HFF-Myc (cell line): ENCODE data around the gene PPP2R5A.

Source experiments
- DNase-seq: peaks from one replicate; pipeline ENCODE4 v3.0.0-alpha.2; 2011; ENCODE audit warnings: low read depth; ENCODE audit errors: extremely low read depth
- H3K4me3 ChIP-seq: replicated peaks from 2 replicates; pipeline ENCODE4 v1.5.1; 2011; ENCODE audit warnings: low read depth, mild to moderate bottlenecking, control low read depth, low read length
- TF ChIP-seq, protein P1 (sequence below): IDR thresholded peaks from 2 replicates; pipeline ENCODE4 v1.5.1; 2012; ENCODE audit warnings: mild to moderate bottlenecking, low read depth, low read length, control low read depth; ENCODE audit errors: missing control alignments

Gene PPP2R5A

DNA sequence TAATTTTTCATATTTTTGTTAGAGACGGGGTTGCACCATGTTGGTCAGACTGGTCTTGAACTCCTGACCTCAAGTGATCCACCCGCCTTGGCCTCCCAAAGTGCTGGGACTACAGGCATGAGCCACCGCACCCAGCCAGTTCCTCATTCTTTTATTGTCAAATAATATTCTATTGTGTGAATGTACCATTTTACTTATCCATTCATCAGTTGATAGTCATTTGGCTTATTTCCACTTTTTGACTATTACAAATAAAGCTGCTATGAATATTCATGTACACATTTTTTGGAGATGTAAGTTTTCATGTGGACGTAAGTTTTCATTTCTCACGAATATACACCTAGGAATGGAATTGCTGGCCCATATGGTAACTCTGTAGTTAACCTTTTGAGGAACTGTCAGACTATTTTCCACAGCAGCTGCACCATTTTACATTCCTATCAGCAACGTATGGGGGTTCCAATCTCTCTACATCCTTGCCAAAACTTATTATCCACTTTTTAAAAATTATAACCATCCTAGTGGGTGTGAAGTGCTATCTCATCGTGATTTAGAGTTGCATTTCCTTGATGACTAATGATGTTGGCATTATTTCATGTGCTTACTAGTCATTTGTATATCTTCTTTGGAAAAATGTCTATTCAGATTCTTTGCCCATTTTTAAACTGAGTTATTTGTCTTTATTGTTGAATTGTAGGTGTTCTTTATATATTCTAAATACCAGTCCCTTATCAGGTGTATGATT, 116.8 kb downstream of the PPP2R5A start:
- TF ChIP-seq, protein P1, sequence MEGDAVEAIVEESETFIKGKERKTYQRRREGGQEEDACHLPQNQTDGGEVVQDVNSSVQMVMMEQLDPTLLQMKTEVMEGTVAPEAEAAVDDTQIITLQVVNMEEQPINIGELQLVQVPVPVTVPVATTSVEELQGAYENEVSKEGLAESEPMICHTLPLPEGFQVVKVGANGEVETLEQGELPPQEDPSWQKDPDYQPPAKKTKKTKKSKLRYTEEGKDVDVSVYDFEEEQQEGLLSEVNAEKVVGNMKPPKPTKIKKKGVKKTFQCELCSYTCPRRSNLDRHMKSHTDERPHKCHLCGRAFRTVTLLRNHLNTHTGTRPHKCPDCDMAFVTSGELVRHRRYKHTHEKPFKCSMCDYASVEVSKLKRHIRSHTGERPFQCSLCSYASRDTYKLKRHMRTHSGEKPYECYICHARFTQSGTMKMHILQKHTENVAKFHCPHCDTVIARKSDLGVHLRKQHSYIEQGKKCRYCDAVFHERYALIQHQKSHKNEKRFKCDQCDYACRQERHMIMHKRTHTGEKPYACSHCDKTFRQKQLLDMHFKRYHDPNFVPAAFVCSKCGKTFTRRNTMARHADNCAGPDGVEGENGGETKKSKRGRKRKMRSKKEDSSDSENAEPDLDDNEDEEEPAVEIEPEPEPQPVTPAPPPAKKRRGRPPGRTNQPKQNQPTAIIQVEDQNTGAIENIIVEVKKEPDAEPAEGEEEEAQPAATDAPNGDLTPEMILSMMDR = no peak
- peak; percentile 9 for DNase-seq
- H3K4me3 ChIP-seq = no peak overlapping the region

DNA sequence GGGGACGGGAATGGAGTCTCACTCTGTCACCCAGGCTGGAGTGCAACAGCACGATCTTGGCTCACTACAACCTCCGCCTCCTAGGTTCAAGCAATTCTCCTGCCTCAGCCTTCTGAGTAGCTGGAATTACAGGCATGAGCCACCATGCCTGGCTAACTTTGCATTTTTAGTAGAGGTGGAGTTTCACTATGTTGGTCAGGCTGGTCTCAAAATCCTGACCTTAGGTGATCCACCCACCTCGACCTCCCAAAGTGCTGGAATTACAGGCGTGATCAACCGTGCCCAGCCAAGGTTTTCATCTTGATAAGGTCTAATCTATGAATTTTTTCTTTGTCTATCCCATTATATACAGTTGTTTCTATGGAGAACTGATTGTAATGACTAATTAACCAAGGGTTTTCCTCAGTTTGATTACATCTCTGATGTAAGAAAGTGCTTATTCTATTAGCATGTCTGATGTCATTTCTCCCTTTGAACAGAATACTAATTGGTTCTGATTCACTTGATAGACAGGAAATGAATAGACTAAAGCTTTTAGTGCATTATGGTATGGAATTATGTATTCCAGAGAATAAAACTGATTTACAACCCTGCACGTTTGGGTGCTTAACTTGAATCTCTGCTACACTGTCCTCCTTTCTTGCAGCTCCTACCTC, 117.6 kb downstream of the PPP2R5A start:
- TF ChIP-seq, protein P1 = no peak
- DNase-seq = no peak

DNA sequence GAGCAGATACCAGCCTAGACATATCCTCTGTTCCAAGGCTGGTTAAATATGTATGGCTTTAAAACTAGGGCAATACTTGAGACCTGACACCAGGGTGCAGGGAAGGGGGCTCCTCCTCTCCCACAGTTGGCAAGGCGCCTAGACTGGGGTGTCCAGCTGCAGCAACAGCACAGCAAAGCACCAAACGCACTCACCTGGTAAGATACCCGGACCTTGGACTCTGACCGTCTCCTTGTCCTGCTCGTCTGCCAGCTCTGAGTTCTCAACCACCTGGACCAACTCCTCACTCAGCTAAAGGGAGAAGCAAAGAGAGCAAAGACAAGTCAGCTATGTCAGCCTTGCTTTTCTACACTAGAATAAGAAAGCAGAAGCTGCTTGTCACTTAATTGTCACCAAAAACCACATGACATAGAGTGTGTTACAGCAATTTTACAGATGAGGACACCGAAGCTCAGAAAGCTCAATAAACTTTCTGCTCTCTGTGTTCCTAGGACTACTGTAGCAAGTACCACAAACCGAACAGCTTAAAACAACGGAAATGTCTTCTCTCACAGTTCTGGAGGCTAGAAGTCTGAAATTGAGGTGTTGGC, 125.1 kb downstream of the PPP2R5A start:
- TF ChIP-seq, protein P1 = no peak
- no peak overlapping the region for H3K4me3 ChIP-seq

More for the DNA sequence above, 117.6 kb downstream of the PPP2R5A start:
- H3K4me3 ChIP-seq = no peak overlapping the region

More for the DNA sequence above, 125.1 kb downstream of the PPP2R5A start:
- DNase-seq = no peak
